ENCODE measurements around the gene U2AF1. TPM values are rescaled to one million over a fixed set of nuclear protein-coding genes. Genes with fewer than 3 reads are reported as not detected.
"Not testable (repeated sequence)": the region's sequence is repeated elsewhere in the genome, so short reads cannot be mapped to it uniquely, and the experiment has no call there.

U2AF1 gene
- 10 to 100 TPM; 11.3 to 17.2 TPM for total RNA-seq

- CTCF ChIA-PET, POLR2A ChIA-PET: not testable (repeated sequence)
Measured at GRCh38 chr21:43106965-43107793, at the start of gene U2AF1. Gene U2AF1 (minus strand): TSS chr21:43107570. CDS start chr21:43107494, 76 bp downstream.

GRCh38 chr21:43153601-43154000, 46.2 kb upstream of the U2AF1 start:
- CTCF ChIA-PET, POLR2A ChIA-PET: not testable (repeated sequence)

- CTCF ChIA-PET, POLR2A ChIA-PET: not testable (repeated sequence)
Measured at GRCh38 chr21:43149344-43149743, 42.0 kb upstream of the U2AF1 start.

GRCh38 chr21:43147999-43148398, 40.6 kb upstream of the U2AF1 start:
- CTCF ChIA-PET, POLR2A ChIA-PET: not testable (repeated sequence)

GRCh38 chr21:43146637-43147036, 39.3 kb upstream of the U2AF1 start:
- CTCF ChIA-PET, POLR2A ChIA-PET: not testable (repeated sequence)

- POLR2A ChIA-PET, CTCF ChIA-PET: not testable (repeated sequence)
Measured at GRCh38 chr21:43141407-43141806, 34.0 kb upstream of the U2AF1 start.

- POLR2A ChIA-PET, CTCF ChIA-PET: not testable (repeated sequence)
Measured at GRCh38 chr21:43138944-43139343, 31.6 kb upstream of the U2AF1 start.

GRCh38 chr21:43134520-43134919, 27.1 kb upstream of the U2AF1 start:
- CTCF ChIA-PET, POLR2A ChIA-PET: not testable (repeated sequence)

GRCh38 chr21:43130094-43130493, 22.7 kb upstream of the U2AF1 start:
- POLR2A ChIA-PET, CTCF ChIA-PET: not testable (repeated sequence)

- POLR2A ChIA-PET, result not testable (repeated sequence)
Measured at GRCh38 chr21:43115956-43116355, 8.6 kb upstream of the U2AF1 start.

GRCh38 chr21:43114483-43114882, 7.1 kb upstream of the U2AF1 start:
- POLR2A ChIA-PET, CTCF ChIA-PET: not testable (repeated sequence)

More at GRCh38 chr21:43115956-43116355, 8.6 kb upstream of the U2AF1 start:
- CTCF ChIA-PET, result not testable (repeated sequence)

- POLR2A ChIA-PET, CTCF ChIA-PET: not testable (repeated sequence)
Measured at GRCh38 chr21:43109006-43109405, 1.6 kb upstream of the U2AF1 start.

- CTCF ChIA-PET, POLR2A ChIA-PET: not testable (repeated sequence)
Measured at GRCh38 chr21:43108177-43108576, 807 bp upstream of the U2AF1 start.

GRCh38 chr21:43107794-43108137, 396 bp upstream of the U2AF1 start:
- CTCF ChIA-PET, result not testable (repeated sequence)

GRCh38 chr21:43104642-43105041, 2.7 kb downstream of the U2AF1 start:
- CTCF ChIA-PET, POLR2A ChIA-PET: not testable (repeated sequence)

More at GRCh38 chr21:43107794-43108137, 396 bp upstream of the U2AF1 start:
- POLR2A ChIA-PET, result not testable (repeated sequence)

- POLR2A ChIA-PET, CTCF ChIA-PET: not testable (repeated sequence)
Measured at GRCh38 chr21:43102281-43102680, 5.1 kb downstream of the U2AF1 start.

GRCh38 chr21:43101676-43102075, 5.7 kb downstream of the U2AF1 start:
- CTCF ChIA-PET, POLR2A ChIA-PET: not testable (repeated sequence)

- POLR2A ChIA-PET, CTCF ChIA-PET: not testable (repeated sequence)
Measured at GRCh38 chr21:43101000-43101399, 6.4 kb downstream of the U2AF1 start.

- CTCF ChIA-PET, POLR2A ChIA-PET: not testable (repeated sequence)
Measured at GRCh38 chr21:43091979-43092614, 15.3 kb downstream of the U2AF1 start.

GRCh38 chr21:43090947-43091346, 16.4 kb downstream of the U2AF1 start:
- POLR2A ChIA-PET, CTCF ChIA-PET: not testable (repeated sequence)

- CTCF ChIA-PET, POLR2A ChIA-PET: not testable (repeated sequence)
Measured at GRCh38 chr21:43089463-43089862, 17.9 kb downstream of the U2AF1 start.
